HL-60 (cell line): ENCODE results near the gene AKT2.

Source experiments
- DNase-seq, 2 experiments: peaks; one replicate each; pipeline ENCODE4 v3.0.0-alpha.2; 2010 to 2020; ENCODE audit warnings: low read depth in 1 of 2, low spot score in 1 of 2
- H3K27ac ChIP-seq: fragments of 250-450 bp; sonication (Bioruptor Pico); replicated peaks from 2 replicates; pipeline ENCODE4 v1.5.1; 2020; ENCODE audit warnings: mild to moderate bottlenecking, moderate library complexity
- H3K27me3 ChIP-seq: fragments of 250-450 bp; sonication (Bioruptor Pico); 2 replicates; pipeline ENCODE4 v1.5.1; 2021; ENCODE audit warnings: mild to moderate bottlenecking, moderate library complexity; ENCODE audit not compliant: insufficient read depth, poor library complexity, severe bottlenecking
- H3K4me3 ChIP-seq: replicated peaks from 2 replicates; pipeline ENCODE4 v1.5.1; 2011; ENCODE audit warnings: mild to moderate bottlenecking, control low read depth, low read length; ENCODE audit not compliant: insufficient read depth
- GABPA ChIP-seq: IDR thresholded peaks from 2 replicates; pipeline ENCODE4 v1.6.1; 2012; ENCODE audit warnings: low read depth
- POLR2AphosphoS5 ChIP-seq: IDR thresholded peaks from 2 replicates; pipeline ENCODE4 v1.6.1; 2012; ENCODE audit warnings: low read depth
- SPI1 ChIP-seq: IDR thresholded peaks from 2 replicates; pipeline ENCODE4 v1.6.1; 2012; ENCODE audit warnings: low read depth, mild to moderate bottlenecking, borderline replicate concordance
- TF ChIP-seq, protein P1 (sequence below): IDR thresholded peaks from 2 replicates; pipeline ENCODE4 v1.6.1; 2012; ENCODE audit warnings: low read depth; ENCODE audit not compliant: insufficient replicate concordance
- TF ChIP-seq, protein P2 (sequence below): IDR thresholded peaks from one replicate; pipeline ENCODE4 v1.5.1; 2011; ENCODE audit warnings: low read length, control low read depth, inconsistent platforms; ENCODE audit not compliant: insufficient read depth

AKT2 gene

DNA sequence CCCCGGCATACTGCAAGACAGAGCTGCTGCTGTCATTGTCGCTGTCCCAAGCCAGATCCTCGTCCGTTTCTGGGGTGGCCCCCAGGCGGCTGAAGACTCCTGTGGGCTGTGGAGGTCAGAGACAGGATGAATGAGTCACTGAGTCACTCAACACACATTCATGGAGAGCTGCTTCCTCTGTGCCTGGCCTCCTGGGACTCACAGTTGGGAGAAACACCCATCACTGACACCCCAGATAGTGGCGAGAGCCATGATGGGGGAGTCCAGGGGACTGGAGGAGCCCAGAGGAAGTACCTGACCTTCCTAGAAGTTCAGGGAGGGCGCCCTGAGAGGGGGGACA is 37.1 kb upstream of the AKT2 start:
- Histone ChIP-seq H3K27me3 (no peaks in the 10 kb centered on the region), H3K27ac (no peak overlapping the region), H3K4me3 (no peak overlapping the region)
- no peak for DNase-seq
- TF ChIP-seq, protein P1, sequence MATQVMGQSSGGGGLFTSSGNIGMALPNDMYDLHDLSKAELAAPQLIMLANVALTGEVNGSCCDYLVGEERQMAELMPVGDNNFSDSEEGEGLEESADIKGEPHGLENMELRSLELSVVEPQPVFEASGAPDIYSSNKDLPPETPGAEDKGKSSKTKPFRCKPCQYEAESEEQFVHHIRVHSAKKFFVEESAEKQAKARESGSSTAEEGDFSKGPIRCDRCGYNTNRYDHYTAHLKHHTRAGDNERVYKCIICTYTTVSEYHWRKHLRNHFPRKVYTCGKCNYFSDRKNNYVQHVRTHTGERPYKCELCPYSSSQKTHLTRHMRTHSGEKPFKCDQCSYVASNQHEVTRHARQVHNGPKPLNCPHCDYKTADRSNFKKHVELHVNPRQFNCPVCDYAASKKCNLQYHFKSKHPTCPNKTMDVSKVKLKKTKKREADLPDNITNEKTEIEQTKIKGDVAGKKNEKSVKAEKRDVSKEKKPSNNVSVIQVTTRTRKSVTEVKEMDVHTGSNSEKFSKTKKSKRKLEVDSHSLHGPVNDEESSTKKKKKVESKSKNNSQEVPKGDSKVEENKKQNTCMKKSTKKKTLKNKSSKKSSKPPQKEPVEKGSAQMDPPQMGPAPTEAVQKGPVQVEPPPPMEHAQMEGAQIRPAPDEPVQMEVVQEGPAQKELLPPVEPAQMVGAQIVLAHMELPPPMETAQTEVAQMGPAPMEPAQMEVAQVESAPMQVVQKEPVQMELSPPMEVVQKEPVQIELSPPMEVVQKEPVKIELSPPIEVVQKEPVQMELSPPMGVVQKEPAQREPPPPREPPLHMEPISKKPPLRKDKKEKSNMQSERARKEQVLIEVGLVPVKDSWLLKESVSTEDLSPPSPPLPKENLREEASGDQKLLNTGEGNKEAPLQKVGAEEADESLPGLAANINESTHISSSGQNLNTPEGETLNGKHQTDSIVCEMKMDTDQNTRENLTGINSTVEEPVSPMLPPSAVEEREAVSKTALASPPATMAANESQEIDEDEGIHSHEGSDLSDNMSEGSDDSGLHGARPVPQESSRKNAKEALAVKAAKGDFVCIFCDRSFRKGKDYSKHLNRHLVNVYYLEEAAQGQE: no peak
- TF ChIP-seq POLR2AphosphoS5: no peak
- no peak for TF ChIP-seq GABPA
- no peak for TF ChIP-seq SPI1
- TF ChIP-seq, protein P2, sequence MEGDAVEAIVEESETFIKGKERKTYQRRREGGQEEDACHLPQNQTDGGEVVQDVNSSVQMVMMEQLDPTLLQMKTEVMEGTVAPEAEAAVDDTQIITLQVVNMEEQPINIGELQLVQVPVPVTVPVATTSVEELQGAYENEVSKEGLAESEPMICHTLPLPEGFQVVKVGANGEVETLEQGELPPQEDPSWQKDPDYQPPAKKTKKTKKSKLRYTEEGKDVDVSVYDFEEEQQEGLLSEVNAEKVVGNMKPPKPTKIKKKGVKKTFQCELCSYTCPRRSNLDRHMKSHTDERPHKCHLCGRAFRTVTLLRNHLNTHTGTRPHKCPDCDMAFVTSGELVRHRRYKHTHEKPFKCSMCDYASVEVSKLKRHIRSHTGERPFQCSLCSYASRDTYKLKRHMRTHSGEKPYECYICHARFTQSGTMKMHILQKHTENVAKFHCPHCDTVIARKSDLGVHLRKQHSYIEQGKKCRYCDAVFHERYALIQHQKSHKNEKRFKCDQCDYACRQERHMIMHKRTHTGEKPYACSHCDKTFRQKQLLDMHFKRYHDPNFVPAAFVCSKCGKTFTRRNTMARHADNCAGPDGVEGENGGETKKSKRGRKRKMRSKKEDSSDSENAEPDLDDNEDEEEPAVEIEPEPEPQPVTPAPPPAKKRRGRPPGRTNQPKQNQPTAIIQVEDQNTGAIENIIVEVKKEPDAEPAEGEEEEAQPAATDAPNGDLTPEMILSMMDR: no peak

DNA sequence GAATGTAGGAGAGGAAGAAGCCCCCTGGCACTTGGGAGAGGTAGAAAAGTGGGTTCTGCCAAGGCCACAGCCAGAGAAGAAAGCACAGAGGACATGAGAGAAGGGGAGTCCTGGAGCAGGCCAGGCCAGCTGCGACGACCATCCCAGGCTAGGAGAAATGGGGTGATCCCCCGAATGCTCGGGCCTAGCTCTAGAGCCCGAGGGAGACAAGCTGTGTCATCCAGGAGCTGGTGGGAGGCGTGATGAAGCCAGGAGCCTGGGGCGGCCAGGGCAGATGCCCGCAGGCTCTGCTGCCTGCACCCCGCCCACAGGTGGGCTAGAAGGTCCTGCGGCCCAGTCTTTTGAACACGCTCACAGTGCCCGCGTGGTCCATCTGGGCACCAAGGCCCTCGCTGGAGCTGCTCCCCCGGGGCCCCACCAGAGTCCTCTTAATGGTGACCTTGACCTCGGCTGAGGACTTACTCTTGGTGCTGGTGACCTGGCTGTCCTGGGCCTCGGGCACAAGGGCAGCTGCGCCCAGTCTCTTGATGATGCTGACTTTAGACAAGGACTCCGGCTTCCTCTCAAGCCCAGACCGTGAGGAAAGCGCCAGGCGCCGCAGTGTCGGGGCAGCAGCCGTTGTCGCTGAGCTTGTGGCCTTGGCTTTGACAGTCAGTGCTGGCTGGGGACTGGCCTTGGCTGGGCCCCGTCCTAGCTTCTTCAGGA is 36.6 kb upstream of the AKT2 start:
- no peak overlapping the region for H3K27ac ChIP-seq
- TF ChIP-seq, protein P2: no peak
- no peak for TF ChIP-seq GABPA
- no peak for TF ChIP-seq SPI1
- TF ChIP-seq POLR2AphosphoS5: no peak
- TF ChIP-seq, protein P1: no peak
- H3K27me3 ChIP-seq: no peaks in the 10 kb centered on the region
- DNase-seq: no peak
- no peak overlapping the region for H3K4me3 ChIP-seq

DNA sequence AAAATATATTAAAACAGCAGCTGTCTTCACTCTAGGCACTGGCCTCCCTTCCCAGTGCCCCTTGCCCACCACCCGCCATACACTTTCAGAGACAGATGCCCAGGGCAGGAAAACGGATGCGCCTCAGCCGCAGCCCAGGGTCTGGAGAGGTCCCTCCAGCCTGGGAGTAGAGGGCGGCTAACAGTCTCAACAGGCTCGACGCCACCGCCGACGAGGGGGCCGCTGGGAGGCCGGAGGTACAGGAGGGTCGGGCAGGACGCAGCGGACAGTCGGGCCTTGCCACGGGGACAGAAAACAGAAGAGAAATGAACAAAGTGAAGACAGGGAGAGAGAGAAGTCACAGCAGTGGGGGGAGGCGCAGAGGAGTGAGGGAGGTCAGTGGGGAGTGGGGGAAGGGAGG is 35.9 kb upstream of the AKT2 start:
- H3K27me3 ChIP-seq: no peaks in the 10 kb centered on the region
- H3K4me3 ChIP-seq: no peak overlapping the region
- TF ChIP-seq, protein P1: no peak
- TF ChIP-seq, protein P2: no peak
- TF ChIP-seq POLR2AphosphoS5: no peak
- TF ChIP-seq SPI1: no peak
- no peak for TF ChIP-seq GABPA
- no peak overlapping the region for H3K27ac ChIP-seq
- DNase-seq: no peak
